SW480 (cell line): ENCODE measurements around the gene U2AF1L4.

Source experiments
- DNase-seq: peaks from one replicate; pipeline ENCODE4 v3.0.0-alpha.2; 2016; ENCODE audit warnings: low spot score

Gene U2AF1L4

GRCh38 chr19:35745328-35746086 is at the start of gene U2AF1L4, which contains the start of gene PSENEN:
U2AF1L4 (minus strand) TSS chr19:35745418; CDS start chr19:35745391, 27 bp downstream.
PSENEN (plus strand) TSS chr19:35745651; CDS start chr19:35745931, 280 bp downstream.
- DNase-seq, result peak; percentile 100

- DNase-seq, result no peak
These were observed 48.4 kb upstream of the U2AF1L4 start for GRCh38 chr19:35793381-35794165.

- DNase-seq, result no peak
These were observed 47.7 kb upstream of the U2AF1L4 start for GRCh38 chr19:35792888-35793287.

DNA sequence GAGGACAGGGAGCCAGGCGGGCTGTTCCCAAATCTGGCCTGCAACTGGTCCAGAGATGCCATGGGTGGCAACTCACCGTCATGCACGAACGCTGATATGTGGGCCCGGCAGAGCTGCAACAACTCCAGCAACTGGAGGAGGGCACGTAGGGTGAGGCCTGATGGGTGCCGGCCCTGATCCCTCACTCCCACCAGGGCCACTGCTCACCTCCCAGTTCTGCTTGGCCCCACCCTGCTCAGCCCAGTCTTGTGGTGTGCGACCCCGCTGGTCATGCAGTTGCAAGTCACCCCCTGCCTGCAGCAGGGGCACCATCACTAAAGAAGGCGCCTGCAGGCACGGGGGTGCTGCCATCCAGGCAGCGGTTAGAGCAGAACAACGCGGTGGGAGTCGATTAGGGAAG is 47.1 kb upstream of the U2AF1L4 start:
- DNase-seq, result no peak

DNA sequence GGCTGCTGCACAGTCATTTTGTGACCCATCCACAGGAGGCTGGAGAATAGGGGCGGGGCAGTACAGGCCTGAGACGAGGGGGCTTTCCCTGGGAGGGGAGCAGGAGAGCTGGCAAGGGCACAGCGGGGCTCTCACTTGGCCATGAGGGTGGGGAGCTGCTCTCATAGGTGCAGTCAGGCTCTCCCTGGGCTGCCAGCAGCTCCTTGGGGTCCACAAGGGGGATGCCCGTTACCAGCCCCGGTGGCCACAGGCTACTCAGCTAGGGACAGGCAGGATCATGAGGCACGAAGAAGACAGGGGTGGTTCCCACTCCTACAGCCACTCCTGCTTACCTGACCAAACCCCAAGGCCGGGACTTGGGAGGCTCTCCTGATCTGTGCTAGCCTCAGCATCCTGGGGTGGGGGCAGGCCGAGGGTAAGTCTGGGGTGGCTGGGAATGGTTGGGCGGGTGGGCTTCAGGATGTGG is 46.6 kb upstream of the U2AF1L4 start:
- no peak for DNase-seq

DNA sequence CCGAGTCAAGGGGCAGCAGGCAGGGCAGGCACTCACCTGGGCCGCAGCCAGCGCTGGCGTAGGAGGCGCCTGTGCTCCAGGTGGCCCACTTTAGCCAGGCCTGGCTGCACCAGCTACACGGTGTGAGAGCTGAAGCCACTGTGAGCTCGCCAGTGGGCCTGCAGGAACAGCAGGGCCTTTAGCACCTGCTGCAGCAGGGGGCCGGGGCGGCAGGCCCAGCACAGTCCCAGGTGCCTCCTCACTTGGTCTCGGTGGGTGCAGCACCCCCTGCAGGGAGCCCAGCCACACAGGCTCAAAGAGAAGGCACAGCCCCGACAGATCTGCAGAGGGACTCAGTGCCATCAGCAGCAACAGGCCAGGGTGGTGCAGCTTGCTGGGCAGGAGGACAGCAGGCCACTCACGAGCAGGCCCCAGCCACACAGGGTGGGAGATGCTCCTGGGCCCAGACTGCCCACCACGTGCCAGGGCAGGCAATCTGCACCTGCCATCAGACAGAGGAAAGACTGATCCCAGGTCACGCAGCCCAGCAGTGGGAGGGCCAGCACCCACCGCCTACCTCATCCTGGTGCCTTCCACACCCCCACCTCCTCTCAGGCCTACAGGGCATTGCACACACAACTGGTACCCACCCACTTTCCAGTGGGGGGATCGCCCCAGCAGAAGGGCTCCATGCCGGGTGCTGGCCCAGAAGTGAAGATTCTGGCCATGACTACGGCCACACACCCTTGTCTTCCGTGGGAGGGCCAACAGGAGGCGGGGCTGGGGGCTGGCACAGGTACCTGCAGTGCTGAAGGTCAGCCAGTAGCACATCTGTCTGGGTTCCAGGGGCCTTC is 46.0 kb upstream of the U2AF1L4 start:
- DNase-seq, result no peak

GRCh38 chr19:35789978-35790944 is 45.0 kb upstream of the U2AF1L4 start:
- no peak for DNase-seq

DNA sequence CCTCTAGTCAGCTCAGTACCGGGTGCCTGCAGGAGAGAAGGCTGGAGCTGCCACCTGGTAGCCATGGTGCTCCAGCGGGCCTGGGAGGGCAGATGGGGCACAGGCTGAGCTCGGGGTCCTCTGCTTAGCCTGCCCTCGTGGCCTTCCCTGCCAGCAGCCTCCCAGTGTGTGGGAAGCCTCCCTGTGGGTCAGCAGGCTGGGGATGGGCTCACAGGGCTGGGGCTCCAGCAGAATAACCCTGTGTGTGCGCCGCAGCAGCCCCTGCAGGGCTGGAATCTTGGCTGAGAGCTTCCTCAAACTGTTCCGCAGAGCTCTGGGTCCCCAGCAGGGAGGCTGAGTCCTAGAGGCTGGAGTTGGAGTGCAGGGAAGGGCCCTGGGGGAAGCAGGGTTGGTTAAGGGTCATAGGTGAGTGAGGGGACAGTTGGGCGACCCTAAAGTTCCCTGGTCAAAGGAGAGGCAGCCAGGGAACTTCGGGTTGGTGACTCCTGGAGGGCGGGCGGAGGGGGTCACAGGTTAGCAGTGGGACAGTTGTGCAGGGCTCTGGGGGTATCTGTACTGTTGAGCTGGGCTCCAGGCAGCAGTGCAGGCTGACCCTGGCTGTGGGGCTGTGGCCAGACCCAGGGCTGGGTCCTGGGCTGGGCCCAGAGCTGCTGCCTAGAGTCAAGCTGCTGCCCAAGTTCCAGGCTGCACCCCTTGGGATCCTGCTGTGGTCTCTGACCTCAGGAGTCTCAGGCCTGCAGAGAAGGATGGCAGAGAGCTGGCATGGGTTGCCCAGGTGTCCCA is 44.2 kb upstream of the U2AF1L4 start:
- no peak for DNase-seq

DNA sequence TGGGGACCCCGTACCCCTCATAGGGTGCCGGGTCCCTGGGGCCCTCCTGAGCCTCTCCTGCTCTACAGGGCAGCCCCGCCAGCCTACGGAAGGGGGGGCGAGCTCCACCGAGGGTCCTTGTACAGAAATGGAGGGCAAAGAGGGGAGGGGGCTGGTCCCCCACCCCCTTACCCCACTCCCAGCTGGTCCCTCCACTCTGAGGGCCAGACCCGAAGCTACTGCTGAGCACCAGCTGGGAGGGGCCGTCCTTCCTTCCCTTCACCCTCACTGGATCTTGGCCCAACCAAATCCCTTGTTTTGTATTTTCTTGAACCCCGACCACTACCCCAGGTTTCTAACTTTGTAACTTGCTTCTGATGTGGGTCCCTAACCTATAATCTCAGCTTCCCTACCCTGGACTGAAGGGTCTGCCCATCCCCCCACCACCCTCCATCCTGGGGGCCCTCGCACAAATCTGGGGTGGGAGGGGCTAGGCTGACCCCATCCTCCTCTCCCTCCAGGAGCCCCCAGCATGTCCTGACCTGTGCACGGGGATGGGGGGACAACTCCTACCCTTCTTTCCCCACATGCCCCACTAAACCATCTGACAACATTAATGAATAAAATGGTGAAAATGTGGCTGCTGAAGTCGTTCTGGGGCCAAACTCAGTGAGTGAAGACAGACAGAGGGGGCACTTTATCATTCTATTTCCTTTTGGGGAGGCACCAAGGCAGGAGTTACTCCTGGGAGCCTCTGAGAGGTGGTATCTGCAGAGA is 43.2 kb upstream of the U2AF1L4 start:
- no peak for DNase-seq

DNA sequence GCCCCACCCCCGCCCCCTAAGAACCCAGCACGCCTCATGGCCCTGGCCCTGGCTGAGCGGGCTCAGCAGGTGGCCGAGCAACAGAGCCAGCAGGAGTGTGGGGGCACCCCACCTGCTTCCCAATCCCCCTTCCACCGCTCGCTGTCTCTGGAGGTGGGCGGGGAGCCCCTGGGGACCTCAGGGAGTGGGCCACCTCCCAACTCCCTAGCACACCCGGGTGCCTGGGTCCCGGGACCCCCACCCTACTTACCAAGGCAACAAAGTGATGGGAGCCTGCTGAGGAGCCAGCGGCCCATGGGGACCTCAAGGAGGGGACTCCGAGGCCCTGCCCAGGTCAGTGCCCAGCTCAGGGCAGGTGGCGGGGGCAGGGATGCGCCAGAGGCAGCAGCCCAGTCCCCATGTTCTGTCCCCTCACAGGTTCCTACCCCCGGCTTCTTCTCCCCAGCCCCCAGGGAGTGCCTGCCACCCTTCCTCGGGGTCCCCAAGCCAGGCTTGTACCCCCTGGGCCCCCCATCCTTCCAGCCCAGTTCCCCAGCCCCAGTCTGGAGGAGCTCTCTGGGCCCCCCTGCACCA is 42.1 kb upstream of the U2AF1L4 start:
- DNase-seq, result no peak

DNA sequence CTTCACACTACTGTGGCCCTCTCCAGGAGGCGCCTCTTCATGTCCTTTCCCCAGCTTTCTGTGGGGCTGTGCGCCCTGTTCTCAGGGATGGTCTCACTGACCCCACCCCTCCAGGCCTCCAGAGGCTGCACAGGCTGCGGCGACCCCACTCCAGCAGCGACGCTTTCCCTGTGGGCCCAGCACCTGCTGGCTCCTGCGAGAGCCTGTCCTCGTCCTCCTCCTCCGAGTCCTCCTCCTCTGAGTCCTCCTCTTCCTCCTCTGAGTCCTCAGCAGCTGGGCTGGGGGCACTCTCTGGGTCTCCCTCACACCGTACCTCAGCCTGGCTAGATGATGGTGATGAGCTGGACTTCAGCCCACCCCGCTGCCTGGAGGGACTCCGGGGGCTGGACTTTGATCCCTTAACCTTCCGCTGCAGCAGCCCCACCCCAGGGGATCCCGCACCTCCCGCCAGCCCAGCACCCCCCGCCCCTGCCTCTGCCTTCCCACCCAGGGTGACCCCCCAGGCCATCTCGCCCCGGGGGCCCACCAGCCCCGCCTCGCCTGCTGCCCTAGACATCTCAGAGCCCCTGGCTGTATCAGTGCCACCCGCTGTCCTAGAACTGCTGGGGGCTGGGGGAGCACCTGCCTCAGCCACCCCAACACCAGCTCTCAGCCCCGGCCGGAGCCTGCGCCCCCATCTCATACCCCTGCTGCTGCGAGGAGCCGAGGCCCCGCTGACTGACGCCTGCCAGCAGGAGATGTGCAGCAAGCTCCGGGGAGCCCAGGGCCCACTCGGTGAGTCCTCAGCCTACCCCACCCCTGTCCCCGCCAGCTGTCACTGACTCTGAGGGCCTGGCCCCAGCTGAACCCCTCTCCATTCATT is 41.3 kb upstream of the U2AF1L4 start:
- DNase-seq, result no peak

GRCh38 chr19:35785339-35785627 is 40.1 kb upstream of the U2AF1L4 start:
- no peak for DNase-seq

DNA sequence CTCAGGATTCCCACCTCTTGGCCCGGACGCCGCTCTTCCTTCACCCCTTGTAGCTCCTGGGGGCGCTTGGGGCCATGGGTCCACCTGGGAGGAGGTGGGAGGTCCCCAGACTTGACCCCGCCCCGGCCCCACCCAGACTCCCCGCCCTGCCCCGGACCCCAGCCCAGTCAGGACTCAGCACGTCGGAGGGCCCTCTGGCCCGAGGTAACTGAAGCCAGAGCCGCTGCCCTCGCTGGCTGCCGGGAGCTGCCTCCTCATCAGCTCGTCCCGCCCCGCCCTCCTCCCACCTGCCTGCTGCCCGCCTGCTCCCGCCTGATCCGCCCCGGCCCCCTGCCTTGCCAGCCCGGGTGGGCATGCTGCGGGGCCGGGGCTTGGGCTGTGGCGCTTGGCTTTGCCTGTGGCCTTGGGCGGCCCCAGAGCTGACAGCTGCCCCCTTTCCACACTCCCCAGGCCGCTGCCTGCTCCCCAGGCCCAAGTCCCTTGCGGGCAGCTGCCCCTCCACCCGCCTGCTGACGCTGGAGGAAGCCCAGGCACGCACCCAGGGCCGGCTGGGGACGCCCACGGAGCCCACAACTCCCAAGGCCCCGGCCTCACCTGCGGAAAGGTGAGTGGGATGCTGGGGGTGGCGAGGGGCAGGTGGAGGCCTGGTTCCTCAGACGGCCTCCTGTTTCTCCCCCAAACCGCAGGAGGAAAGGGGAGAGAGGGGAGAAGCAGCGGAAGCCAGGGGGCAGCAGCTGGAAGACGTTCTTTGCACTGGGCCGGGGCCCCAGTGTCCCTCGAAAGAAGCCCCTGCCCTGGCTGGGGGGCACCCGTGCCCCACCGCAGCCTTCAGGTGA is 39.5 kb upstream of the U2AF1L4 start:
- DNase-seq, result no peak

GRCh38 chr19:35783469-35784434 is 38.5 kb upstream of the U2AF1L4 start:
- DNase-seq, result no peak

DNA sequence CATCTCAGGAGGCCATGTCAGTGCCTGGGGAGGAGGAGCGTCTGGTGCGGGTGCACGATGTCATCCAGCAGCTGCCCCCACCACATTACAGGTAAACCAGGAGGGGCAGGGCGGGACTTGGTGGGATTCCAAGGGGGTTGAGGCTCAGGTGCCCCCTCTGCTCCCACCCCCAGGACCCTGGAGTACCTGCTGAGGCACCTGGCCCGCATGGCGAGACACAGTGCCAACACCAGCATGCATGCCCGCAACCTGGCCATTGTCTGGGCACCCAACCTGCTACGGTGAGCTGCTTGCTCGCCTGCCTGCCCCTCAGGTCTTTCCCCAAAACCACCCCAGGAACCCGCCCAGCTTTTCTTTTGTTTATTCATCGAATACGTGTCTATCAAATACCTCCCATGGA is 37.4 kb upstream of the U2AF1L4 start:
- no peak for DNase-seq

- DNase-seq, result no peak
These were observed 36.4 kb upstream of the U2AF1L4 start for GRCh38 chr19:35781650-35782049.
